A673 (cell line): Measurements from ENCODE around the gene OSBP2. TPM values are rescaled to one million over a fixed set of nuclear protein-coding genes. Genes with fewer than 3 reads are reported as not detected.

Experiments used
- BruUV-seq: library from RNA; stranded (reverse); fragments of 400-500 nt; replicated peaks from 2 replicates; lab custom pipeline; 2021; lab: Mats Ljungman, UMichigan
- CTCF ChIA-PET: fragments of 300-600 bp; sonication (Branson Sonifier 250); formaldehyde crosslinking; loops from one replicate; lab custom pipeline; 2022; ENCODE audit warnings: antibody characterized with exemption; lab: Charles Lee
- POLR2A ChIA-PET: fragments of 300-600 bp; sonication (Branson Sonifier 250); formaldehyde crosslinking; loops from one replicate; lab custom pipeline; 2022; ENCODE audit warnings: antibody characterized with exemption; ENCODE audit not compliant: low non-redundant PET; lab: Charles Lee
- DNase-seq: peaks from one replicate; pipeline ENCODE4 v3.0.0-alpha.2; 2015; ENCODE audit warnings: low spot score
- H3K27ac ChIP-seq: fragments of 200-600 bp; sonication (generic); 2 replicates; pipeline ENCODE4 v1.5.1; 2016; ENCODE audit warnings: mixed run types, low read depth, mild to moderate bottlenecking, mixed read lengths, antibody characterized with exemption, low read length; ENCODE audit not compliant: poor library complexity, severe bottlenecking
- H3K27me3 ChIP-seq: fragments of 200-600 bp; sonication (generic); replicated peaks from 2 replicates; pipeline ENCODE4 v1.6.1; 2017; ENCODE audit warnings: mixed run types, low read depth, mild to moderate bottlenecking, mixed read lengths, antibody characterized with exemption, low read length; ENCODE audit not compliant: insufficient read depth, poor library complexity
- H3K36me3 ChIP-seq: fragments of 200-600 bp; sonication (generic); 2 replicates; pipeline ENCODE4 v1.6.1; 2016; ENCODE audit warnings: mixed run types, mild to moderate bottlenecking, mixed read lengths, antibody characterized with exemption, low read length; ENCODE audit not compliant: insufficient read depth, poor library complexity, severe bottlenecking
- H3K4me1 ChIP-seq: fragments of 200-600 bp; sonication (generic); 2 replicates; pipeline ENCODE4 v1.6.1; 2017; ENCODE audit warnings: mixed run types, mild to moderate bottlenecking, mixed read lengths, antibody characterized with exemption, low read length; ENCODE audit not compliant: insufficient read depth, poor library complexity, severe bottlenecking
- H3K4me3 ChIP-seq: fragments of 200-600 bp; sonication (generic); 2 replicates; pipeline ENCODE4 v1.5.1; 2016; ENCODE audit warnings: low read depth, mixed run types, mild to moderate bottlenecking, mixed read lengths, low read length; ENCODE audit not compliant: poor library complexity, severe bottlenecking
- H3K9me3 ChIP-seq: fragments of 200-600 bp; sonication (generic); 2 replicates; pipeline ENCODE4 v1.6.1; 2016; ENCODE audit warnings: mixed run types, low read depth, mild to moderate bottlenecking, mixed read lengths, antibody characterized with exemption, low read length; ENCODE audit not compliant: poor library complexity, severe bottlenecking
- EZH2 ChIP-seq: fragments of 200-600 bp; sonication (generic); IDR thresholded peaks from 2 replicates; pipeline ENCODE4 v1.6.1; 2017; ENCODE audit warnings: borderline replicate concordance, low read depth, mild to moderate bottlenecking, mixed read lengths, antibody characterized with exemption, low read length; ENCODE audit not compliant: poor library complexity, severe bottlenecking
- intact Hi-C: fragments of 100-400 bp; cut with micrococcal nuclease; formaldehyde crosslinking; loops from one replicate; pipeline ENCODE4 v1.10.0; 2022; ENCODE audit not compliant: unreplicated experiment
- total RNA-seq: library from RNA; stranded (reverse); gene quantifications from 2 replicates; pipeline ENCODE4 v1.2.3, GENCODE V29; 2021
- TF ChIP-seq, protein P1 (sequence below): fragments of 300-800, 200-600 bp; sonication (generic); conservative IDR thresholded peaks from 2 replicates; pipeline ENCODE4 v1.5.1; 2017; ENCODE audit warnings: low read depth, mild to moderate bottlenecking, antibody characterized with exemption, low read length, moderate library complexity, mixed read lengths

OSBP2 gene
- total RNA-seq, 1 experiment from 2014 or later = 1.8 TPM

DNA sequence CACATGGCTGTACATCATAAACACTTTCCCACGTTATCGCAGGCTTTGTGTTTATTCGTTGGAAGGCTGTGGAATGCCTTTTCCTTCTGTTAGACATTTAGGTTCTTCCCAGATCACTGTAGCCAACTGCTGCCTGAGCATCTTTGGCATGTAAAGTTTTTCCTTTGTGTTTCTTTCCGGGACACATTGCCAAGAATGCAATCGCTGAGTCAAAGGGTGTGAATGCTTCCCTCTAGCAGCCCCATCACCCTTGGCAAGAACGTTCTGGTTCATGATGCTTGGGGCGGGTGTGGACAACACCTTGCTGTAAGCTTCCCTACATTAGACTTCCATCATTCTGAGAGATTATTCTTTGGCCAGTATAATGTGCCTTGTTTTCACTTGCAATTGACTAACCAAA, 136.2 kb downstream of the OSBP2 start:
- Histone ChIP-seq H3K4me1 (no peaks in the 10 kb centered on the region), H3K4me3 (no peak overlapping the region), H3K36me3 (no peaks in the 10 kb centered on the region), H3K27ac (no peak overlapping the region), H3K27me3 (no peaks in the 10 kb centered on the region), H3K9me3 (no peaks in the 10 kb centered on the region)
- POLR2A ChIA-PET = interaction anchor here (0.6 kb wide), 1 partner anchor 150 kb away, joined by 5 read pairs; no protein-coding TSS in a partner anchor
- intact Hi-C loops = no loop called here
- no TSS peak for BruUV-seq
- peak; percentile 6 for DNase-seq
- TF ChIP-seq, protein P1, sequence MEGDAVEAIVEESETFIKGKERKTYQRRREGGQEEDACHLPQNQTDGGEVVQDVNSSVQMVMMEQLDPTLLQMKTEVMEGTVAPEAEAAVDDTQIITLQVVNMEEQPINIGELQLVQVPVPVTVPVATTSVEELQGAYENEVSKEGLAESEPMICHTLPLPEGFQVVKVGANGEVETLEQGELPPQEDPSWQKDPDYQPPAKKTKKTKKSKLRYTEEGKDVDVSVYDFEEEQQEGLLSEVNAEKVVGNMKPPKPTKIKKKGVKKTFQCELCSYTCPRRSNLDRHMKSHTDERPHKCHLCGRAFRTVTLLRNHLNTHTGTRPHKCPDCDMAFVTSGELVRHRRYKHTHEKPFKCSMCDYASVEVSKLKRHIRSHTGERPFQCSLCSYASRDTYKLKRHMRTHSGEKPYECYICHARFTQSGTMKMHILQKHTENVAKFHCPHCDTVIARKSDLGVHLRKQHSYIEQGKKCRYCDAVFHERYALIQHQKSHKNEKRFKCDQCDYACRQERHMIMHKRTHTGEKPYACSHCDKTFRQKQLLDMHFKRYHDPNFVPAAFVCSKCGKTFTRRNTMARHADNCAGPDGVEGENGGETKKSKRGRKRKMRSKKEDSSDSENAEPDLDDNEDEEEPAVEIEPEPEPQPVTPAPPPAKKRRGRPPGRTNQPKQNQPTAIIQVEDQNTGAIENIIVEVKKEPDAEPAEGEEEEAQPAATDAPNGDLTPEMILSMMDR = no peak
- no peak for TF ChIP-seq EZH2
- CTCF ChIA-PET = no interaction called here

DNA sequence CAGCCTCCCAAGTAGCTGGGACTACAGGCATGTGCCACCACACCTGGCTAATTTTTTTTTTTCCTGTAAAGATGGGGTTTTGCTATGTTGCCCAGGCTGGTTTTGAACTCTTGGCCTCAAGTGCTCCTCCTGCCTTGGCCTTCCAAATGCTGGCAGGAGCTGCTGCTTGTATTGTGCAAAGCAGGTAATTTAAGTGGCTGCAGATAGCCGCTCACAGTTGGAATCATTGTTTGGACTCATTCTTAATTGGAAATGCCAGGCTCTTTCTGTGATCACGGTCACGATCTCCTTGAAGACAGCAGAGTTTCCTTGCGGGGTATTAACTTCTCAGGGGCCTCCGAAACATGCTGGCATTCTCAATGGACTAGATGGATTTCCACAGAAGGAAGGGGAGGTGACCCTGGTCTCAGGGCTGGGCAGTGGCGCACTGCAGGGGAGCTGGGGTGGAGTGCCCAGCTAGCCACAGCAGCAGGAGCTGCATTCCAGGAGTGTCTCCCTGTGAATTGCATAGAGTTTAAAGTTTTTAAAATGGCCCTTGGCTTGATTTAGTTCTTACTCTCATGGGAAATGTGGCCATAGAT, 137.8 kb downstream of the OSBP2 start:
- Histone ChIP-seq H3K9me3 (no peaks in the 10 kb centered on the region), H3K4me3 (no peak overlapping the region), H3K27ac (no peak overlapping the region), H3K36me3 (no peaks in the 10 kb centered on the region), H3K27me3 (no peaks in the 10 kb centered on the region), H3K4me1 (no peaks in the 10 kb centered on the region)
- DNase-seq = no peak
- intact Hi-C loops = no loop called here
- ChIA-PET POLR2A (no interaction called here), CTCF (no interaction called here)
- no peak for TF ChIP-seq EZH2
- TF ChIP-seq, protein P1 = no peak
- no TSS peak for BruUV-seq

DNA sequence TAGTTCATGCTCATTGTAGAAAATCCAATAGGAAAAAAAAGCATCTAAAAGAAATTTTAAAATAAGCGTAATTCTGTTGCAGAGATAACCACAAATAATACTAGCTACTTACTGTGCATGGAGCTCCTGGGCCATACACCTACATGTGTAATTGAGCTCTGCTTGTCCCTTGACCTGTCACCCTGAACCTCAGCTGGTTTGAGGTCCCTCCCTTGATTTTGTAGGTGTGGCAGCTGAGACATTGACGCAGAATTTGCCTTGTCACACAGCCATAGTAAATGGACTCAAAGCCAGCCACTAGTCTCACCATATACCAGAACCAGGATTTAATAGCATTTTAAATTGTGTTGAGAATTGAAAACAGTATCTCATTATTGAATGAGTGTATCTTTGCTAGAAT, 138.6 kb downstream of the OSBP2 start:
- H3K27ac ChIP-seq = no peak overlapping the region
- no TSS peak for BruUV-seq

More for the DNA sequence above, 138.6 kb downstream of the OSBP2 start:
- Histone ChIP-seq H3K4me3 (no peak overlapping the region), H3K36me3 (no peaks in the 10 kb centered on the region), H3K9me3 (no peaks in the 10 kb centered on the region), H3K27me3 (no peaks in the 10 kb centered on the region), H3K4me1 (no peaks in the 10 kb centered on the region)
- CTCF ChIA-PET = no interaction called here
- intact Hi-C loops = no loop called here
- POLR2A ChIA-PET = no interaction called here
- DNase-seq = no peak
- TF ChIP-seq, protein P1 = no peak
- TF ChIP-seq EZH2 = no peak
